Right lobe of liver (tissue), 6 donors: Measurements from ENCODE around the gene HMGB1. TPM values are rescaled to one million over a fixed set of nuclear protein-coding genes. Genes with fewer than 3 reads are reported as not detected.

Source experiments
- ATAC-seq, 4 donors: fragments of 200-7000 bp; cut with Tn5 transposase; one replicate each; pipeline ENCODE4 v1.9.1; 2020; ENCODE audit warnings: mild to moderate bottlenecking in 4 of 4, moderate library complexity in 4 of 4
- DNase-seq, 3 donors: peaks; one replicate each; pipeline ENCODE4 v3.0.0-alpha.2; 2020
- H3K27ac ChIP-seq, 3 donors: fragments of 200-600 bp; one replicate each; pipeline ENCODE4 v1.8.0; 2022
- H3K27me3 ChIP-seq, 2 donors: fragments of 200-600 bp; one replicate each; pipeline ENCODE4 v1.8.0; 2022
- H3K36me3 ChIP-seq, 4 donors: fragments of 200-600 bp; sonication (generic) in 1 of 4; one replicate each; pipeline versions ENCODE4 v1.5.1 to v1.8.0; 2017 to 2022; ENCODE audit warnings: control low read depth in 1 of 4
- H3K4me1 ChIP-seq, 4 donors: fragments of 200-600 bp; sonication (generic) in 1 of 4; one replicate each; pipeline versions ENCODE4 v1.5.1 to v1.8.0; 2017 to 2022; ENCODE audit warnings: control low read depth in 1 of 4
- H3K4me3 ChIP-seq, 3 donors: fragments of 200-600 bp; one replicate each; pipeline ENCODE4 v1.8.0; 2022
- H3K9me3 ChIP-seq, 4 donors: fragments of 200-600 bp; sonication (generic) in 1 of 4; one replicate each; pipeline versions ENCODE4 v1.5.1 to v1.8.0; 2017 to 2022; ENCODE audit warnings: control low read depth in 1 of 4
- POLR2A ChIP-seq: fragments of 450-650 bp; IDR thresholded peaks from one replicate; pipeline ENCODE4 v1.6.1; 2017; ENCODE audit warnings: antibody characterized with exemption, mild to moderate bottlenecking
- WGBS: methylation state at CpG from one replicate; pipeline ENCODE4 v1.1.6; 2018; ENCODE audit warnings: low coverage, low lambda C conversion rate; ENCODE audit not compliant: insufficient coverage; ENCODE audit errors: missing lambda C conversion rate; 5-methylcytosine and 5-hydroxymethylcytosine counted together
- intact Hi-C, 2 donors: fragments of 100-400 bp; cut with DNase I; formaldehyde crosslinking; loops; one replicate each; pipeline versions ENCODE4 v1.11.2 to v1.14.1; 2022
- total RNA-seq, 6 experiments: library from RNA; depleted of rRNA in 2 of 6; stranded (reverse); fragments of >200 nt in 2 of 6; fragmentation: NEBNext Ultra II Directional in 3 of 6; extraction: Animal tissue kit (Norgen Biotek cat#: 25700) in 3 of 6; gene quantifications; one replicate each; pipeline versions ENCODE4 v1.1.0 to v1.2.4, GENCODE V29; 2016 to 2023
- TF ChIP-seq, protein P1 (sequence below), 4 donors: fragments of 200-600 bp in 3 of 4; fragments of 450-650 bp in 1 of 4; IDR thresholded peaks; one replicate each; pipeline versions ENCODE4 v1.5.1 to v1.8.0; 2016 to 2022; ENCODE audit warnings: antibody characterized with exemption in 4 of 4, mild to moderate bottlenecking in 2 of 4
- donor health status: DM: no; HTN: yes; CAD: no.
- donor health status: DM: no; HTN: no; CAD: no.
- donor health status: DM: no; HTN: no; CAD: no.
- donor health status: DM: no; HTN: yes; CAD: no.
- donor health status: DM: no; HTN: yes; CAD: no.

The HMGB1 gene
- total RNA-seq, 6 experiments from 2014 or later = 80.6 to 167 (median 107) TPM

DNA sequence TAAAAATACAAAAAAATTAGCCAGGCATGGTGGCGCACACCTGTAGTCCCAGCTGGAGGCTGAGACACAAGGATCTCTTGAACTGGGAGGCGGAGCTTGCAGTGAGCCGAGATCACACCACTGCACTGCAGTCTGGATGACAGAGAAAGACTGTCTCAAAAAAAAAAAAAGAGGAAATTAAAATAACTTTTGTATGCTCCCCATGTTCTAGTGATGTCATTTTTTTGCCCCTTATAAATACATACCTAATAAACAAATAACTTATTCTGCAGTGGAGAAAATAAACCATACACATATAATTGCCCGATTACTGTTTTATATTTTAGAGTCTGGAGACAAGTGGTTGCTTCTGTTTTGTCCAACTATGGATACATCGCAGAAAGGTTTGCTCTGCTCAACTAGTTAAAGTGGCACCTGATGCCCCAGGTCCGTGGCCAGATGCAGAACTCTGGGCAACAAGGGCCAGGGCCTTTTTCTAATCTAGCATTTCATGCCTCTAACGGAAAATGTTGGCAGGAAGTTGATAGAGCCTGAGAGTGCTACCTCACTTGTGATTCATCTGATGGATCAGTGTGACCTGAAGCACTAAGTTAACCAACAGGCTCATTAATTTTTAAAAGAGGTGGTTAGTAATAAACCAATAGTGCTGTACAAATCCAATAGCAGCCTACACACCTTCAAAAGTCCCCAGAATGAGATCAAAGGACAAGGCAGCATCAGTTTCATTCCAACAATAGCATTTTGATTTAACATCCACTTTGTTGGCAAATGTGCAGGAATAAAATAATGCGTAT is 24.6 kb downstream of the HMGB1 start:
- Histone ChIP-seq H3K36me3 (no peaks in the 10 kb centered on the region), H3K27me3 (no peaks in the 10 kb centered on the region), H3K4me3 (no peak overlapping the region), H3K4me1 (no peaks in the 10 kb centered on the region), H3K27ac (no peak overlapping the region), H3K9me3 (no peaks in the 10 kb centered on the region)
- intact Hi-C loops = no loop called here
- DNase-seq = no peak
- TF ChIP-seq POLR2A = no peak
- TF ChIP-seq, protein P1, sequence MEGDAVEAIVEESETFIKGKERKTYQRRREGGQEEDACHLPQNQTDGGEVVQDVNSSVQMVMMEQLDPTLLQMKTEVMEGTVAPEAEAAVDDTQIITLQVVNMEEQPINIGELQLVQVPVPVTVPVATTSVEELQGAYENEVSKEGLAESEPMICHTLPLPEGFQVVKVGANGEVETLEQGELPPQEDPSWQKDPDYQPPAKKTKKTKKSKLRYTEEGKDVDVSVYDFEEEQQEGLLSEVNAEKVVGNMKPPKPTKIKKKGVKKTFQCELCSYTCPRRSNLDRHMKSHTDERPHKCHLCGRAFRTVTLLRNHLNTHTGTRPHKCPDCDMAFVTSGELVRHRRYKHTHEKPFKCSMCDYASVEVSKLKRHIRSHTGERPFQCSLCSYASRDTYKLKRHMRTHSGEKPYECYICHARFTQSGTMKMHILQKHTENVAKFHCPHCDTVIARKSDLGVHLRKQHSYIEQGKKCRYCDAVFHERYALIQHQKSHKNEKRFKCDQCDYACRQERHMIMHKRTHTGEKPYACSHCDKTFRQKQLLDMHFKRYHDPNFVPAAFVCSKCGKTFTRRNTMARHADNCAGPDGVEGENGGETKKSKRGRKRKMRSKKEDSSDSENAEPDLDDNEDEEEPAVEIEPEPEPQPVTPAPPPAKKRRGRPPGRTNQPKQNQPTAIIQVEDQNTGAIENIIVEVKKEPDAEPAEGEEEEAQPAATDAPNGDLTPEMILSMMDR (IDR thresholded peaks at IDR 0.05) = no peak
- WGBS = 52% methylated on average over 8 of the region's 8 CpGs
- peak in 1 of 4 donors; percentile 65 for ATAC-seq

DNA sequence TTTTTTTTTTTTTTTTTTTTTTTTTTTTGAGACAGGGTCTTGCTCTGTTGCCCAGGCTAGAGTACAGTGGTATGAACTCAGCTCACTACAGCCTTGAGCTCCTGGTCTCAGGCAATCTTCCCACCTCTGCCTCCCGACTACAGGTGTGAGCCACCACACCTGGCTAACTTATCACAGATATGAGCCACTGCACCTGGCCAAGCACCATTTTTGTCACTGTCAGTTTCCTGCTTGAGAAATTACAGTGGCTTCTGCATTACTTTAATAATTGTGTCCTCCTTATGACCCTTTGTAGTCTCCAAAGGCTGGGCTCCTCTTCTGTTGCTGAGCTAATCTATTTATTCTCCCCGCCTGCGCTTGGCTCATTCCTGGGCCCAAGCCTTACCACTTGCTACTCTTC is 27.4 kb downstream of the HMGB1 start:
- H3K4me1 ChIP-seq = no peaks in the 10 kb centered on the region
- TF ChIP-seq, protein P1 (IDR thresholded peaks at IDR 0.05) = no peak
- no peak for TF ChIP-seq POLR2A
- WGBS = 100% methylated on average over 2 of the region's 3 CpGs
- ATAC-seq (no peak), DNase-seq (no peak)
- no peak overlapping the region for H3K4me3 ChIP-seq
- H3K27ac ChIP-seq = no peak overlapping the region
- no peaks in the 10 kb centered on the region for H3K36me3 ChIP-seq
- intact Hi-C loops = no loop called here
- no peaks in the 10 kb centered on the region for H3K9me3 ChIP-seq
- H3K27me3 ChIP-seq = no peaks in the 10 kb centered on the region

- no peaks in the 10 kb centered on the region for H3K4me1 ChIP-seq
- H3K27ac ChIP-seq = no peak overlapping the region
- TF ChIP-seq, protein P1 (IDR thresholded peaks at IDR 0.05) = no peak
- TF ChIP-seq POLR2A = no peak
- H3K9me3 ChIP-seq = no peaks in the 10 kb centered on the region
- 88% methylated on average over 4 of the region's 8 CpGs for WGBS
- DNase-seq (no peak), ATAC-seq (no peak)
- H3K4me3 ChIP-seq = no peak overlapping the region
- H3K27me3 ChIP-seq = no peaks in the 10 kb centered on the region
- intact Hi-C loops = no loop called here
- H3K36me3 ChIP-seq = no peaks in the 10 kb centered on the region
These were observed 28.6 kb downstream of the HMGB1 start for GRCh38 chr13:30437177-30437576.

GRCh38 chr13:30435911-30436451 is 29.8 kb downstream of the HMGB1 start:
- H3K4me3 ChIP-seq = no peak overlapping the region
- 69% methylated on average over 3 of the region's 3 CpGs for WGBS
- intact Hi-C loops = no loop called here
- DNase-seq (no peak), ATAC-seq (no peak)
- no peaks in the 10 kb centered on the region for H3K9me3 ChIP-seq
- TF ChIP-seq, protein P1 (IDR thresholded peaks at IDR 0.05) = no peak
- no peak for TF ChIP-seq POLR2A
- H3K27ac ChIP-seq = no peak overlapping the region
- H3K36me3 ChIP-seq = no peaks in the 10 kb centered on the region
- H3K4me1 ChIP-seq = no peaks in the 10 kb centered on the region
- H3K27me3 ChIP-seq = no peaks in the 10 kb centered on the region
